ENCODE results near the gene EYA3. TPM values are rescaled to one million over a fixed set of nuclear protein-coding genes. Genes with fewer than 3 reads are reported as not detected.
A peak's percentile ranks its signal among the peaks of the same experiment; 100 is the strongest.

The EYA3 gene
- total and polyA plus RNA-seq, 8 donors: 22.9 to 33.0 (median 29.1) TPM

DNA sequence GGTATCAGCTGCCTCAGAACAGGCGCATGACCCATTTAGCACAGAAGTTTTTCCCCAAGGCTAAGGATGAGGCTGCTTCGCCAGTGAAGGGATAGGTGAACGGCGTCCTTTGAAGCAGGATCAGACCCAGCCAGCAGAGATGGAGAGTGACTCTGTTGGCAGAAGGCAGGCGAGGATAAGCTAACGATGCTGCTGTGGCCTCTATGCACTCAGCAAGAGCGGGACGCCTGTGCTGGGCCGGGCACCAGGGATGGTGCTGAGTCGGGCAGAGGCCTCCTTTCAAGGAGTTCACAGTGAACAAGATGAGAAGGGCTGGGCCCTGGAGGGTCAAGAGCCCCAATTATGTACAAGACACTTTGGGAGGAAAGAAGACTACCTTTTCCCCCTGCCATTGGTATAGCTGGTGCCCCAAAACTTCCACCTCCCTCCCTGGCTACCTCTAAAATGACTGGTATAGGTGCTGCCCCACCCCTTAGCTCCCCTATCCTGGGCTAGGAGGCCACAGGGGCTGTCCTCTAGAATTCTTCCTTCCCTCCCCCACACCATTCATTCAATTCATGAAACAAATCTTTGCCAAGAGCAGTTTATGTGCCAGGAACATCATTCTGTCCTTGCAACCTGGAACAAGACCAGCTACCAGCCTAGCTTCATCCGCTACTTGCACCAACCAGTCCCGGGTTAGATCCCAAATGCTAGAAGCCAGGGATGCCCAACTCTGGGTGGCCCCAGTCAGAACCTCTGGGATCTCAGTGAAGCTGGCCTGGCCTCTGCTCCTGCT lies 121.1 kb downstream of the EYA3 start:
- Histone ChIP-seq H3K36me3 (peaks cover 0 to 65% of the 10 kb centered on the region in 2 donors), H3K27me3 (no peaks in the 10 kb centered on the region), H3K27ac (no peak overlapping the region), H3K4me1 (peaks cover 0 to 3% of the 10 kb centered on the region in 2 donors), H3K4me3 (no peak overlapping the region), H3K9me3 (no peaks in the 10 kb centered on the region)
- DNase-seq (no peak), ATAC-seq (no peak)
- TF ChIP-seq, protein P1, sequence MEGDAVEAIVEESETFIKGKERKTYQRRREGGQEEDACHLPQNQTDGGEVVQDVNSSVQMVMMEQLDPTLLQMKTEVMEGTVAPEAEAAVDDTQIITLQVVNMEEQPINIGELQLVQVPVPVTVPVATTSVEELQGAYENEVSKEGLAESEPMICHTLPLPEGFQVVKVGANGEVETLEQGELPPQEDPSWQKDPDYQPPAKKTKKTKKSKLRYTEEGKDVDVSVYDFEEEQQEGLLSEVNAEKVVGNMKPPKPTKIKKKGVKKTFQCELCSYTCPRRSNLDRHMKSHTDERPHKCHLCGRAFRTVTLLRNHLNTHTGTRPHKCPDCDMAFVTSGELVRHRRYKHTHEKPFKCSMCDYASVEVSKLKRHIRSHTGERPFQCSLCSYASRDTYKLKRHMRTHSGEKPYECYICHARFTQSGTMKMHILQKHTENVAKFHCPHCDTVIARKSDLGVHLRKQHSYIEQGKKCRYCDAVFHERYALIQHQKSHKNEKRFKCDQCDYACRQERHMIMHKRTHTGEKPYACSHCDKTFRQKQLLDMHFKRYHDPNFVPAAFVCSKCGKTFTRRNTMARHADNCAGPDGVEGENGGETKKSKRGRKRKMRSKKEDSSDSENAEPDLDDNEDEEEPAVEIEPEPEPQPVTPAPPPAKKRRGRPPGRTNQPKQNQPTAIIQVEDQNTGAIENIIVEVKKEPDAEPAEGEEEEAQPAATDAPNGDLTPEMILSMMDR (IDR thresholded peaks at IDR 0.05): no peak
- intact Hi-C loops (cut with DNase I): no loop called here

DNA sequence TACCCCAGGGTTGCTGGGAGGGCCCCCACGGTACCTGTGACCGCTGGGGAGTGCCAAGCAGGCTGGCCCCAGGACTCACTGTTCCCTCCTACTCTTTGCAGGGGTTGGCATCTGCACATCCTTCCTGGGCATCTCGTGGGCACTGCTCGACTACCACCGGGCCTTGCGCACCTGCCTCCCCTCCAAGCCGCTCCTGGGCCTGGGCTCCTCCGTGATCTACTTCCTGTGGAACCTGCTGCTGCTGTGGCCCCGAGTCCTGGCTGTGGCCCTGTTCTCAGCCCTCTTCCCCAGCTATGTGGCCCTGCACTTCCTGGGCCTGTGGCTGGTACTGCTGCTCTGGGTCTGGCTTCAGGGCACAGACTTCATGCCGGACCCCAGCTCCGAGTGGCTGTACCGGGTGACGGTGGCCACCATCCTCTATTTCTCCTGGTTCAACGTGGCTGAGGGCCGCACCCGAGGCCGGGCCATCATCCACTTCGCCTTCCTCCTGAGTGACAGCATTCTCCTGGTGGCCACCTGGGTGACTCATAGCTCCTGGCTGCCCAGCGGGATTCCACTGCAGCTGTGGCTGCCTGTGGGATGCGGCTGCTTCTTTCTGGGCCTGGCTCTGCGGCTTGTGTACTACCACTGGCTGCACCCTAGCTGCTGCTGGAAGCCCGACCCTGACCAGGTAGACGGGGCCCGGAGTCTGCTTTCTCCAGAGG lies 121.9 kb downstream of the EYA3 start:
- DNase-seq: no peak
- H3K27me3 ChIP-seq: no peaks in the 10 kb centered on the region
- H3K9me3 ChIP-seq: no peaks in the 10 kb centered on the region
- intact Hi-C loops (cut with DNase I): no loop called here
- H3K4me3 ChIP-seq: no peak overlapping the region
- peaks cover 0 to 64% of the 10 kb centered on the region in 2 donors for H3K36me3 ChIP-seq
- TF ChIP-seq, protein P1 (IDR thresholded peaks at IDR 0.05): no peak
- peaks cover 0 to 11% of the 10 kb centered on the region in 2 donors for H3K4me1 ChIP-seq
- ATAC-seq: no peak
- H3K27ac ChIP-seq: no peak overlapping the region

DNA sequence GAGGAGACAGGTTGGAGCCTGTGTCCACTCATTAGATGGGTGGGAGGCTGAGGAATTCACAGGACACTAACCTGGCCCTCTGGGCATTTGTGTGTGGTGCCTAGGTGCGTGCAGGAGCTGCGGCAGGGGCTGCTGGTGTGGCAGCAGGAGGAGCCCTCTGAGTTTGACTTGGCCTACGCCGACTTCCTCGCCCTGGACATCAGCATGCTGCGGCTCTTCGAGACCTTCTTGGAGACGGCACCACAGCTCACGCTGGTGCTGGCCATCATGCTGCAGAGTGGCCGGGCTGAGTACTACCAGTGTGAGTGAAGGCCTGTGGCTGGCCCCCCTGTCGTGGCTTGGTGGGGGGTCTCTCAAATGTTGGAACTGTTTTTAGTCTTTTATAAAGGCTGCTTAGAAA lies 125.0 kb downstream of the EYA3 start:
- DNase-seq: no peak
- TF ChIP-seq, protein P1 (IDR thresholded peaks at IDR 0.05): no peak
- Histone ChIP-seq H3K36me3 (peaks cover 0 to 53% of the 10 kb centered on the region in 2 donors), H3K4me1 (peaks cover 8 to 34% of the 10 kb centered on the region in 2 donors), H3K27ac (no peak overlapping the region), H3K9me3 (no peaks in the 10 kb centered on the region), H3K27me3 (no peaks in the 10 kb centered on the region), H3K4me3 (no peak overlapping the region)
- intact Hi-C loops (cut with DNase I): no loop called here
- no peak for ATAC-seq

DNA sequence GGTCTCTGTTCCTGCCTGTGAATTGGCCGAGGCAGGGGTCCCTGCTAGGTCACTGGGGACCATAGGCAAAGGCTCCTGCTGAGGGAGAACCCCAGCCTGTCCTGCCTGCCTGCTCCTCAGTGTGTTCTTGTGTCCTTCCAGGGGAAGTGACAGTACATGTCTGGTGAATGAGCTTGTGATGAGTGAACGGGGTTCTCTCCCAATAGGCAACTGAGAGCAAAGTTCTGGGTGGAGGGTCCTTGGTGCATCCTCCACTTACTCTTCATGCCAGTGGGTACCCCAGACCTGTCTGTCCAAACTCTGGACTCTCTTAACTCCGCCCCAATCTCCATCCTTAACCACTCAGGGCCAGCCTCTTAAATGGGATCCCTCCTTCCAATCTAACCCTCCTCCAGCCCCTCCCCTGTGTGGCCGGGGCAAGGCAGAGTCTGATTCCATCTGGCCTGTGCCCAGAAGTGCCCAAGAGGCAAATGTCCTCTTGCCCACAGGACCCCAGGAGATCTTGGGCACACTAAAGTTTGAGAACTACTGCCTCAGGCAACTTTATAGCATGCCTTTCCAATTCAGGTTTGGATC lies 126.7 kb downstream of the EYA3 start:
- intact Hi-C loops (cut with DNase I): no loop called here
- no peaks in the 10 kb centered on the region for H3K9me3 ChIP-seq
- H3K4me3 ChIP-seq: no peak overlapping the region
- no peak for DNase-seq
- TF ChIP-seq, protein P1 (IDR thresholded peaks at IDR 0.05): no peak
- ATAC-seq: no peak
- H3K27me3 ChIP-seq: no peaks in the 10 kb centered on the region
- peaks cover 8 to 34% of the 10 kb centered on the region in 2 donors for H3K4me1 ChIP-seq
- H3K36me3 ChIP-seq: peaks cover 0 to 37% of the 10 kb centered on the region in 2 donors
- peak overlapping the region in 1 of 2 donors; percentile 93 for H3K27ac ChIP-seq

All from left lung (tissue), 10 donors.